CD4-positive, alpha-beta T cell treated with Interleukin-12 subunit alpha and Interleukin-12 subunit beta, for 1 hour (primary cell): ENCODE results near the gene MARCHF11.

Source experiments
- DNase-seq: peaks from one replicate; pipeline ENCODE4 v3.0.0-alpha.2; 2020

Gene MARCHF11

DNA sequence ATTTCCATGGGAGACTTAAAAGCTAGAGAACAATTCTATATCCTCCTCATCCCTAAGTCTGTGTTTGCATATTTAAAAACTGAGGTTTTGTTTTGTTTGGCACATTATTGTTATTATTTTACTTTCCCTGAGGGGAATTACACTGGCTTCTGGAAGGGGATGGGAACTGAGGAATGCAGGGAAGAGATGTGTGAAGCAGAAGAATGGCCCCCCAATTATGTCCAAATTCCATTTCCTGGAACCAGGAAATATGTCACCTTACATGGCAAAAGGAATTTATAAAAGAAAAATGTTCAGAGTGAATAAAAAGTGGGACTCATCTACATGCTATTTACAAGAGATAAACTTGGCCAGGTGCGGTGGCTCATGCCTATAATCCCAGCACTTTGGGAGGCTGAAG lies 129.8 kb downstream of the MARCHF11 start:
- DNase-seq: no peak

DNA sequence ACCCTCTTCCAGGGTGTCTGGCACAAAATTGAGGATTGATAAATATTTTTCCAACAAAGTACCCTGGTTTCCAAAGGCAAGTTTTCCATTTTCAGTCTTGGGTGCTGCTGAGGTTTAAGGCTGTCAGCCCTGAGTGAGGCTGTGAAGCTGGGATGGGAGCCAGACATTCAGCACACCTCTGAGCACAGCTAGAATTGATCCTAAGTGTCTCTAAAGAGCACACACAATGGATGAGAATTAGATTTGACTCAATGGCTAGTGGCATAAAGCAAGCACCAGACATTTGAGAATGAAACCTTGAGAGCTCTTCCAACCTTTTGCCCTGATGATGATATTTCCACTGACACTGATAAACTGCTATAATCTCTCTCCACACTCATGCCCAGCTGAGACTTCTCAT lies 131.5 kb downstream of the MARCHF11 start:
- DNase-seq: no peak

DNA sequence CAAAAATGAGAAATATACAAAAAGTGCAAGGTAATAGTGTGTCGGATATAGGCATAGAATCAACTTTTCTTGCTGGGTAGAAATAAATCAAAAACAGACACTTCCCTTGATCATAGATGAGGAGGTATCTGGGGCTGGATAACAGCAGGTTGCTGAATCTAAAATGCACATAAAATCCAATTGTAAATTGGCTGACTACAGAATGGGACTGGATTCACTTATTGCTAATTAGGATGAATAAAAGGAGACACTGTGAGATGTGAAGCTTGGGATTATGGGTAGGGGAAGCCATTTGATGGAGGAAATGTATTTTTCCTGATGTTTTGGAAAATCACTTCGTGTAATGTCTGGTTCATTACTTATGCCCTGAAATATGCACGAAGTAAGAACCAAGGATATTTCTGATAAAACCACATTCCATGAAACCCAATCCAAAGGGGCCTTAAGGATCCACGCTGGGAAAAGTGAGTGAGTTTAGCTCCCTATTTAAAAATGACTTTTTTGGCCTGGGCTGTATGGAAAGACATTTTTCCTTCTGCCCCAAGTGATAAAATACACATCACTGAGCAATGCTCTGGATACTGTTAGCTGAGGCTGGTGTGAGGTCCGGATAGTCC lies 136.1 kb downstream of the MARCHF11 start:
- no peak for DNase-seq

GRCh38 chr5:16037121-16037845 lies 142.3 kb downstream of the MARCHF11 start:
- DNase-seq: no peak

DNA sequence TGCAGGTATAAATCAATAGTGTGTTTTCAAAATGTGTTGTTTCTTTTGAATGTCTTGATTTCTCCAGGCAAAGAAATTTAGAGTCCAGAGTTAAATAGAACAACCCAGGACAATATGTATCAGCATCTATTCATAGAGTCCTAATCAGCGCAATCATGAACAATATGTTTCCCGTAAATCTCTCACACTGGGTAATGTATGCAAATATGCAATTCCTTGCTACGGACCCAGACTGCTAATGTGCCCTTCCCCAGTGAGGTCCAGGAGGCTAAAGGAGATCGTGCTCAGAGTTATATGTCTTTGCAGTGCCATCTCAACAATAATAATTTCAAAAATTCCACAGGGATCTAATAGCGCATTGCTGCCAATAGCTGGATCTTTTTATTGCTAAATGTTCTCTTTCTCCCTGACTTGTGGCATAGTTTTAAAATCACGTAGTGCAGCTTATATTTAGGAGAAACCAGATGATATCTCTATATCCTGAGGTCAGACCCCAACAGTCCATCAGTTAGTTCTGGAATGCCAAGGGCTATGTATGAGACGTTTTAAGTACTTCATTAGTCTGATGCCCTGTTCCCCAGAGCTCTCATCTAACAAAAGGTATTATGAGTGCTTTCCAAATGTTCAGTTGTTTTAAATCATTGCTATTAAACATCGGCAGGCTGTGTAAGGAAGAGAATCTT lies 145.1 kb downstream of the MARCHF11 start:
- DNase-seq: no peak

DNA sequence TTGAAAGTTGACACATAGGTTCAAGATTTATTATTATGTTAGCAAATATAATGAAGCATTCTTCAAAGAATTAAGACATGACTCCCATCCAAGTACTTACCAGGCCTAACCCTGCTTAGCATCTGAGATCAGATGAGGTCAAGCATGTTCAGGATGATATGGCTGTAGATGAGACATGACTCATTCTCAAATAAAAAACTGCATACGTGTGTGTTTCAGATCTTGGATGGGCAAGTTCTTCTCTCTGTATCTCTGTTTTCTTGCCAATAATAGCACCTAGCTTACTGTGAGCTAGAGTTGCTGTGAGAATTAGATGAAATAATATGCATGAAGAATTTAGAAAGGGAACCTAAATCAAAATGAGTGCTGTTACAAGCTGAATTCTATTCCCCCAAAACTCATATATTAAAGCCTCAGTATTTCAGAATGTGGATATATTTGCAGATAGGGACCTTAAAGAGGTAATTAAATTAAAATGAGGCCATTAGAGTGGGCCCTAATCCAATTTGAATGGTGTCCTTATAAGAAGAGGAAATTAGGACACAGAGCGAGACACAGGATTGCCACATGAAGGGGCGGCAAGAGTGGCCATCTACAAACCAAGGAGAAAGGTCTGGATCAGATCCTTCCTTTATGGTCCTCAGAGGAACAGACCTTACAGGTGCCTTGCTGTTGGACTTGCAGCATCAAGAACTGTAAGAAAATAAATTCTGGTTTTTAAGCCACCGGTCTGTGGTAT lies 146.2 kb downstream of the MARCHF11 start:
- DNase-seq: no peak

DNA sequence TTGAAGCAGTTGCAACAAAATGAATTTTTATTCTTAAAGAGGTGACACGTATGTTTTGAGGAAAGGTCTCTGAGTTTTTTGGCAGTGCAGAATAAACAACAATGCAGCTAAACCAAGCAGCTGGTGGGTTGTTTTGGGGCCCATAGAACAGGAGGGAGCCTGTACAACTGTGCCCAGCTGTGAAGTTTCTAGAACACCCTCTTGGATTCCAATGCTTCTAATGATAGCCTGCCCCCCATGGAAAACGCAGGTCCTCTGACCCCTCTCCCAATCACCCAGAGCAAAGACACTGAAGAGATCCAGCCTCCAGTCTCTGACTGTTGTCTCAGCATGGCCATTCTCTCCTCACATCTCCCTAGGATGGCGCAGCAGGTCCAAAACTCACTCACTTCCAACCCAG lies 150.9 kb downstream of the MARCHF11 start:
- DNase-seq: no peak

DNA sequence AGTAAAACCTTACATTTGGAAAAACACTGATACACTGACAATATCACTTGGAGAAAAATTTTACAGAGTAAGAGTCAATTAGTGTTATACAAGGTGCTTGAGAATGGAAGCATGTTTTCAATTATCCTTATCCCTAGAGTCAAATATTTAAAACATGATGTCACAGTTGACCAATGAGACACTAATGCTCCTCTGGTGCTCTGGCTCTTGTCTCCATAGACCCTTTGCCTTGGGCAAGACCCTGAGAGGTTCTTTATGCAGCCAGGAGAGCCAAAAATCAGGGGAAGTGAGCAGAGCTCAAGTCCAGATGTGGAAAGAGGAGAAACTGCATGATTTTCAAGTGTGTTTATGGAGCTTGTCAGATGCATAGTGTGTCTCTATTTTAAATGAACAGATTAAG lies 153.9 kb downstream of the MARCHF11 start:
- DNase-seq: no peak

DNA sequence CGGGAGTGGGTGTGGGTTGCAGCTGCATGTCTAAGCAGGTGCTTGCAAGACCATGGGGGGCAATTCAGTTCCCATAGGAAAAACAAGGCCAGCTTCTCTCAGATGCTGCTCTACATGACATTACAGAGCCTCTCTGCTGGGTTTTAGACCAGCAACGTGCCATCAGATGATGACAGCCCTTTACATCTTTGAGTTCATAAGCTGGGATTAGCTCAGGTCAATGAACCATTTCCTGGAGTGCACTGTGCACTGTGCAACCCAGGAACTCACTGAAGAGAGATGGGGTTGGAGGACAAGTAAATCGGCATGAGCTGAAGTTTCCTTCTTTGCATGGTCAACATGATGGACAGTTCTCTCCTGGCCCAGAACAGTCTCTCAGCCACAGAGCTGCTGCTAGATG lies 160.6 kb downstream of the MARCHF11 start:
- no peak for DNase-seq

GRCh38 chr5:16017720-16018119 lies 161.9 kb downstream of the MARCHF11 start:
- DNase-seq: no peak
